ENCODE data around the gene RILPL1. TPM values are rescaled to one million over a fixed set of nuclear protein-coding genes. Genes with fewer than 3 reads are reported as not detected.
"Not testable (repeated sequence)": the region's sequence is repeated elsewhere in the genome, so short reads cannot be mapped to it uniquely, and the experiment has no call there.

Gene RILPL1
- total RNA-seq, 1 experiment from 2014 or later = 21.5 TPM

GRCh38 chr12:123485756-123486155 is 47.8 kb downstream of the RILPL1 start:
- POLR2A ChIA-PET = interaction anchor here (0.6 to 0.7 kb wide), 2 partner anchors 11 to 19 kb away, joined by 3 read pairs; no protein-coding TSS in a partner anchor
- H3K4me1 Mint-ChIP-seq (ENCODE audit: insufficient read depth, unreplicated experiment) = no peaks in the 10 kb centered on the region

GRCh38 chr12:123483602-123484248 is 49.8 kb downstream of the RILPL1 start:
- H3K36me3 Mint-ChIP-seq (ENCODE audit: insufficient read depth, unreplicated experiment) = peaks cover 67% of the 10 kb centered on the region
- ChIA-PET POLR2A (interaction anchor here (1.0 kb wide), 1 partner anchor 9 kb away, joined by 3 read pairs; no protein-coding TSS in a partner anchor), CTCF (no interaction called here)
- TF ChIP-seq CTCF (IDR thresholded peaks at IDR 0.05; ENCODE audit: unreplicated experiment) = no peak
- peaks cover 7% of the 10 kb centered on the region for H3K4me1 Mint-ChIP-seq (ENCODE audit: insufficient read depth, unreplicated experiment)
- no peaks in the 10 kb centered on the region for H3K9me3 Mint-ChIP-seq (ENCODE audit: unreplicated experiment)
- H3K27ac Mint-ChIP-seq (ENCODE audit: low read depth, unreplicated experiment) = no peak overlapping the region
- H3K4me3 Mint-ChIP-seq (ENCODE audit: unreplicated experiment) = no peak overlapping the region
- DNase-seq (ENCODE audit: unreplicated experiment) = no peak
- no peaks in the 10 kb centered on the region for H3K27me3 Mint-ChIP-seq (ENCODE audit: insufficient read depth, unreplicated experiment)
- intact Hi-C loops (cut with micrococcal nuclease) = no loop called here
- no TSS peak for BruUV-seq (replicated peaks)

More at GRCh38 chr12:123485756-123486155, 47.8 kb downstream of the RILPL1 start:
- Mint-ChIP-seq H3K27me3 (ENCODE audit: insufficient read depth, unreplicated experiment) (no peaks in the 10 kb centered on the region), H3K36me3 (ENCODE audit: insufficient read depth, unreplicated experiment) (peaks cover 55% of the 10 kb centered on the region), H3K27ac (ENCODE audit: low read depth, unreplicated experiment) (no peak overlapping the region), H3K4me3 (ENCODE audit: unreplicated experiment) (no peak overlapping the region), H3K9me3 (ENCODE audit: unreplicated experiment) (no peaks in the 10 kb centered on the region)
- CTCF ChIA-PET = no interaction called here
- DNase-seq (ENCODE audit: unreplicated experiment) = no peak
- intact Hi-C loops (cut with micrococcal nuclease) = no loop called here
- BruUV-seq (replicated peaks) = no TSS peak
- TF ChIP-seq CTCF (IDR thresholded peaks at IDR 0.05; ENCODE audit: unreplicated experiment) = no peak

GRCh38 chr12:123482876-123483275 is 50.6 kb downstream of the RILPL1 start:
- Mint-ChIP-seq H3K4me3 (ENCODE audit: unreplicated experiment) (no peak overlapping the region), H3K4me1 (ENCODE audit: insufficient read depth, unreplicated experiment) (peaks cover 10% of the 10 kb centered on the region), H3K27me3 (ENCODE audit: insufficient read depth, unreplicated experiment) (no peaks in the 10 kb centered on the region), H3K27ac (ENCODE audit: low read depth, unreplicated experiment) (no peak overlapping the region), H3K36me3 (ENCODE audit: insufficient read depth, unreplicated experiment) (peaks cover 69% of the 10 kb centered on the region), H3K9me3 (ENCODE audit: unreplicated experiment) (no peaks in the 10 kb centered on the region)
- POLR2A ChIA-PET = interaction anchor here (0.9 to 1.7 kb wide), 3 partner anchors 8 to 101 kb away, joined by 3 to 5 read pairs (median 3); partner anchors contain the start of gene SNRNP35
- TF ChIP-seq CTCF (IDR thresholded peaks at IDR 0.05; ENCODE audit: unreplicated experiment) = no peak
- no peak for DNase-seq (ENCODE audit: unreplicated experiment)
- intact Hi-C loops (cut with micrococcal nuclease) = no loop called here
- CTCF ChIA-PET = interaction anchor here (0.5 to 0.7 kb wide), 3 partner anchors 16 to 334 kb away, joined by 3 read pairs; no protein-coding TSS in a partner anchor
- no TSS peak for BruUV-seq (replicated peaks)

- H3K4me1 Mint-ChIP-seq (ENCODE audit: insufficient read depth, unreplicated experiment) = peaks cover 10% of the 10 kb centered on the region
- BruUV-seq (replicated peaks); POLR2A ChIA-PET; H3K27me3 Mint-ChIP-seq (ENCODE audit: insufficient read depth, unreplicated experiment); CTCF ChIA-PET; H3K4me3 Mint-ChIP-seq (ENCODE audit: unreplicated experiment); H3K27ac Mint-ChIP-seq (ENCODE audit: low read depth, unreplicated experiment); intact Hi-C loops (cut with micrococcal nuclease); DNase-seq (ENCODE audit: unreplicated experiment); H3K9me3 Mint-ChIP-seq (ENCODE audit: unreplicated experiment): not testable (repeated sequence)
- peaks cover 70% of the 10 kb centered on the region for H3K36me3 Mint-ChIP-seq (ENCODE audit: insufficient read depth, unreplicated experiment)
These were observed 52.3 kb downstream of the RILPL1 start for GRCh38 chr12:123481251-123481650.

Measured in MCF 10A (cell line).